Measurements from ENCODE around the gene ZBTB21.

ZBTB21 gene

GRCh38 chr21:41975391-41976272, 34.5 kb downstream of the ZBTB21 start:
- DNase-seq = no peak
- Histone ChIP-seq H3K27ac (no peak overlapping the region), H3K36me3 (no peaks in the 10 kb centered on the region), H3K9me3 (no peaks in the 10 kb centered on the region), H3K27me3 (peaks cover 0 to 8% of the 10 kb centered on the region in 2 donors), H3K4me3 (no peak overlapping the region), H3K4me1 (no peaks in the 10 kb centered on the region)
- intact Hi-C loops (cut with DNase I; ENCODE audit: low total_unique reads) = no loop called here
- no peak for TF ChIP-seq CTCF (IDR thresholded peaks at IDR 0.05)

- Histone ChIP-seq H3K4me1 (no peaks in the 10 kb centered on the region), H3K27ac (no peak overlapping the region)
- intact Hi-C loops (cut with DNase I; ENCODE audit: low total_unique reads) = no loop called here
These were observed 35.5 kb downstream of the ZBTB21 start for GRCh38 chr21:41974752-41975053.

GRCh38 chr21:41973861-41974751, 36.1 kb downstream of the ZBTB21 start:
- no peak for DNase-seq
- intact Hi-C loops (cut with DNase I; ENCODE audit: low total_unique reads) = no loop called here
- TF ChIP-seq CTCF (IDR thresholded peaks at IDR 0.05) = no peak
- no peak overlapping the region for H3K27ac ChIP-seq
- H3K36me3 ChIP-seq = no peaks in the 10 kb centered on the region
- H3K9me3 ChIP-seq = no peaks in the 10 kb centered on the region
- H3K27me3 ChIP-seq = peaks cover 0 to 8% of the 10 kb centered on the region in 2 donors
- no peaks in the 10 kb centered on the region for H3K4me1 ChIP-seq
- H3K4me3 ChIP-seq = no peak overlapping the region

More at GRCh38 chr21:41974752-41975053, 35.5 kb downstream of the ZBTB21 start:
- no peaks in the 10 kb centered on the region for H3K36me3 ChIP-seq
- no peaks in the 10 kb centered on the region for H3K9me3 ChIP-seq
- peaks cover 0 to 8% of the 10 kb centered on the region in 2 donors for H3K27me3 ChIP-seq
- H3K4me3 ChIP-seq = no peak overlapping the region
- TF ChIP-seq CTCF (IDR thresholded peaks at IDR 0.05) = no peak
- no peak for DNase-seq

- intact Hi-C loops (cut with DNase I; ENCODE audit: low total_unique reads) = no loop called here
- H3K27ac ChIP-seq = no peak overlapping the region
These were observed 36.7 kb downstream of the ZBTB21 start for GRCh38 chr21:41973427-41973831.

More at GRCh38 chr21:41973427-41973831, 36.7 kb downstream of the ZBTB21 start:
- Histone ChIP-seq H3K27me3 (peaks cover 0 to 8% of the 10 kb centered on the region in 2 donors), H3K36me3 (no peaks in the 10 kb centered on the region), H3K9me3 (no peaks in the 10 kb centered on the region), H3K4me1 (no peaks in the 10 kb centered on the region), H3K4me3 (no peak overlapping the region)
- no peak for DNase-seq
- TF ChIP-seq CTCF (IDR thresholded peaks at IDR 0.05) = no peak
